HEK293 (cell line): ENCODE data around the gene DYDC2.

ENCODE experiments used
- CTCF ChIA-PET: fragments of 350-600 bp; formaldehyde crosslinking; extraction: SDS; loops from one replicate; lab custom pipeline; 2021; ENCODE audit warnings: antibody characterized with exemption; lab: Yijun Ruan, JAX
- POLR2A ChIA-PET: fragments of 300-600 bp; formaldehyde crosslinking; extraction: SDS; loops from one replicate; lab custom pipeline; 2020; ENCODE audit warnings: antibody characterized with exemption, inconsistent platforms; lab: Yijun Ruan, JAX
- H3K27ac ChIP-seq: fragments of 200-500 bp; sonication (Bioruptor generic); 2 replicates; pipeline ENCODE4 v1.5.1; 2014; ENCODE audit warnings: low read depth, low read length, control low read depth, inconsistent platforms; ENCODE audit errors: extremely low read depth
- H3K36me3 ChIP-seq, 2 experiments: fragments of 200-500 bp in 1 of 2; sonication (Bioruptor generic) in 1 of 2; 1 replicate in 1 of 2; 2 replicates in 1 of 2; pipeline ENCODE4 v1.5.1; 2014 to 2017; ENCODE audit warnings: inconsistent platforms in 2 of 2, low read length in 2 of 2; ENCODE audit not compliant: control insufficient read depth in 2 of 2, insufficient read depth in 1 of 2
- H3K4me1 ChIP-seq: fragments of 200-500 bp; sonication (Bioruptor generic); 2 replicates; pipeline ENCODE4 v1.5.1; 2014; ENCODE audit warnings: mild to moderate bottlenecking, low read length, inconsistent platforms; ENCODE audit not compliant: control insufficient read depth, insufficient read depth
- H3K4me3 ChIP-seq: 2 replicates; pipeline ENCODE4 v1.5.1; 2011; ENCODE audit warnings: low read depth, mild to moderate bottlenecking, control low read depth, low read length, moderate library complexity
- H3K9me3 ChIP-seq: fragments of 200-500 bp; sonication (Bioruptor generic); 2 replicates; pipeline ENCODE4 v1.5.1; 2014; ENCODE audit warnings: low read depth, low read length, inconsistent platforms; ENCODE audit not compliant: control insufficient read depth, insufficient read depth
- BCL11B ChIP-seq: fragments of 450-650 bp; formaldehyde crosslinking; IDR thresholded peaks from 2 replicates; pipeline ENCODE4 v1.5.1; 2016; ENCODE audit warnings: low read depth, missing biosample characterization, missing genetic modification characterization
- ZBTB17 ChIP-seq: fragments of 450-650 bp; formaldehyde crosslinking; IDR thresholded peaks from 2 replicates; pipeline ENCODE4 v1.5.1; 2016; ENCODE audit warnings: missing biosample characterization, missing genetic modification characterization
- ZBTB48 ChIP-seq: fragments of 450-650 bp; formaldehyde crosslinking; IDR thresholded peaks from 2 replicates; pipeline ENCODE4 v1.5.1; 2016; ENCODE audit warnings: missing biosample characterization, missing genetic modification characterization
- ZBTB49 ChIP-seq: fragments of 450-650 bp; formaldehyde crosslinking; IDR thresholded peaks from 2 replicates; pipeline ENCODE4 v1.5.1; 2016; ENCODE audit warnings: missing biosample characterization, missing genetic modification characterization, low read depth
- ZNF112 ChIP-seq: fragments of 450-650 bp; formaldehyde crosslinking; IDR thresholded peaks from 2 replicates; pipeline ENCODE4 v1.5.0; 2017; ENCODE audit warnings: missing biosample characterization, missing genetic modification characterization
- ZNF184 ChIP-seq: fragments of 450-650 bp; IDR thresholded peaks from 2 replicates; pipeline ENCODE4 v1.5.1; 2018; ENCODE audit warnings: missing biosample characterization, mild to moderate bottlenecking, missing genetic modification characterization
- ZNF2 ChIP-seq: fragments of 450-650 bp; formaldehyde crosslinking; IDR thresholded peaks from 2 replicates; pipeline ENCODE4 v1.5.1; 2016; ENCODE audit warnings: missing biosample characterization, missing genetic modification characterization
- ZNF23 ChIP-seq: fragments of 450-650 bp; formaldehyde crosslinking; IDR thresholded peaks from 2 replicates; pipeline ENCODE4 v1.5.1; 2016; ENCODE audit warnings: missing biosample characterization, missing genetic modification characterization, borderline replicate concordance
- ZNF274 ChIP-seq, 2 experiments: fragments of 200-500 bp in 1 of 2; fragments of 450-650 bp in 1 of 2; sonication (Bioruptor generic) in 1 of 2; formaldehyde crosslinking in 1 of 2; IDR thresholded peaks; 2 replicates each; pipeline versions ENCODE4 v1.5.1 to v1.6.1; 2014 to 2016; ENCODE audit warnings: borderline replicate concordance in 1 of 2, inconsistent platforms in 1 of 2, low read length in 1 of 2, missing biosample characterization in 1 of 2, missing genetic modification characterization in 1 of 2
- ZNF341 ChIP-seq: fragments of 450-650 bp; formaldehyde crosslinking; IDR thresholded peaks from 2 replicates; pipeline ENCODE4; 2016; ENCODE audit warnings: low read depth, missing biosample characterization, missing genetic modification characterization
- ZNF354C ChIP-seq: fragments of 450-650 bp; formaldehyde crosslinking; IDR thresholded peaks from 2 replicates; pipeline ENCODE4 v1.5.1; 2016; ENCODE audit warnings: missing biosample characterization, missing genetic modification characterization, low read depth, borderline replicate concordance
- ZNF366 ChIP-seq: fragments of 450-650 bp; formaldehyde crosslinking; conservative IDR thresholded peaks from 2 replicates; pipeline ENCODE4 v1.5.1; 2016; ENCODE audit warnings: missing biosample characterization, missing genetic modification characterization
- ZNF391 ChIP-seq: fragments of 450-650 bp; formaldehyde crosslinking; IDR thresholded peaks from 2 replicates; pipeline ENCODE4 v1.5.1; 2016; ENCODE audit warnings: low read depth, missing biosample characterization, missing genetic modification characterization, borderline replicate concordance
- ZNF510 ChIP-seq: fragments of 450-650 bp; formaldehyde crosslinking; IDR thresholded peaks from 2 replicates; pipeline ENCODE4 v1.5.1; 2018; ENCODE audit warnings: mild to moderate bottlenecking, missing genetic modification characterization, missing biosample characterization; ENCODE audit not compliant: insufficient replicate concordance
- ZNF513 ChIP-seq: fragments of 450-650 bp; IDR thresholded peaks from 2 replicates; pipeline ENCODE4 v1.5.1; 2018; ENCODE audit warnings: missing biosample characterization, missing genetic modification characterization
- ZNF529 ChIP-seq: fragments of 450-650 bp; formaldehyde crosslinking; IDR thresholded peaks from 2 replicates; pipeline ENCODE4 v1.5.1; 2017; ENCODE audit warnings: missing genetic modification characterization, missing biosample characterization; ENCODE audit not compliant: insufficient replicate concordance
- ZNF624 ChIP-seq: fragments of 450-650 bp; formaldehyde crosslinking; IDR thresholded peaks from 2 replicates; pipeline ENCODE4 v1.5.1; 2017; ENCODE audit warnings: missing biosample characterization, missing genetic modification characterization
- ZNF629 ChIP-seq: fragments of 450-650 bp; formaldehyde crosslinking; IDR thresholded peaks from 2 replicates; pipeline ENCODE4 v1.5.1; 2017; ENCODE audit warnings: missing biosample characterization, missing genetic modification characterization
- ZNF677 ChIP-seq: fragments of 450-650 bp; IDR thresholded peaks from 2 replicates; pipeline ENCODE4 v1.5.0; 2018; ENCODE audit warnings: missing biosample characterization, mild to moderate bottlenecking, missing genetic modification characterization, moderate library complexity
- ZNF692 ChIP-seq: fragments of 450-650 bp; formaldehyde crosslinking; IDR thresholded peaks from 2 replicates; pipeline ENCODE4 v1.5.1; 2016; ENCODE audit warnings: missing biosample characterization, missing genetic modification characterization
- ZNF768 ChIP-seq: fragments of 450-650 bp; formaldehyde crosslinking; IDR thresholded peaks from 2 replicates; pipeline ENCODE4 v1.5.1; 2018; ENCODE audit warnings: missing biosample characterization, mild to moderate bottlenecking, missing genetic modification characterization
- ZNF830 ChIP-seq: fragments of 450-650 bp; IDR thresholded peaks from 2 replicates; pipeline ENCODE4 v1.5.0; 2018; ENCODE audit warnings: missing biosample characterization, missing genetic modification characterization, low read depth, mild to moderate bottlenecking, moderate library complexity
- ZSCAN30 ChIP-seq: fragments of 450-650 bp; IDR thresholded peaks from 2 replicates; pipeline ENCODE4 v1.5.1; 2018; ENCODE audit warnings: missing biosample characterization, mild to moderate bottlenecking, missing genetic modification characterization, moderate library complexity
- ZSCAN5A ChIP-seq: fragments of 450-650 bp; formaldehyde crosslinking; IDR thresholded peaks from 2 replicates; pipeline ENCODE4 v1.5.1; 2016; ENCODE audit warnings: missing biosample characterization, missing genetic modification characterization

Gene DYDC2

GRCh38 chr10:80406204-80406603 is 49.6 kb downstream of the DYDC2 start (continued):
- no peak for TF ChIP-seq ZNF768 (tag by site-specific recombination)
- no peak for TF ChIP-seq ZNF112 (tag by site-specific recombination)
- no peak for TF ChIP-seq ZNF341 (tag by site-specific recombination)
- TF ChIP-seq ZSCAN30 (tag by site-specific recombination) = no peak
- no peak for TF ChIP-seq ZNF274 (IDR thresholded peaks at IDR 0.05; ENCODE audit: low read length)
- TF ChIP-seq ZNF274 (tag by site-specific recombination; IDR thresholded peaks at IDR 0.05; ENCODE audit: borderline replicate concordance) = no peak
- no peak for TF ChIP-seq ZNF510 (tag by site-specific recombination)
- no peak for TF ChIP-seq BCL11B (tag by site-specific recombination)
- no peak for TF ChIP-seq ZNF624 (tag by site-specific recombination)

- peak overlapping the region; percentile 52 for H3K4me3 ChIP-seq
- no peaks in the 10 kb centered on the region for H3K9me3 ChIP-seq
- TF ChIP-seq BCL11B (tag by site-specific recombination) (no peak), ZSCAN5A (no peak), ZBTB49 (tag by site-specific recombination) (no peak), ZNF354C (tag by site-specific recombination) (no peak), ZNF692 (tag by site-specific recombination) (no peak), ZNF366 (tag by site-specific recombination) (no peak), ZNF629 (tag by site-specific recombination) (no peak), ZBTB48 (tag by site-specific recombination) (no peak)
- H3K4me1 ChIP-seq = peaks cover 20% of the 10 kb centered on the region
- H3K36me3 ChIP-seq = peaks cover 0 to 3% of the 10 kb centered on the region in 2 experiments; a peak in 1 of 3 replicates
- ChIA-PET POLR2A (interaction anchor here (0.6 to 1.0 kb wide), 6 partner anchors 9 to 353 kb away, joined by 3 to 5 read pairs (median 4); no protein-coding TSS in a partner anchor), CTCF (interaction anchor here (0.6 to 0.7 kb wide), 2 partner anchors 131 to 1210 kb away, joined by 3 read pairs; no protein-coding TSS in a partner anchor)
- peak overlapping the region; percentile 74; the same call in 1 of the 2 replicates for H3K27ac ChIP-seq
These were observed 51.2 kb downstream of the DYDC2 start for GRCh38 chr10:80407812-80408241.

- POLR2A ChIA-PET = interaction anchor here (0.6 to 1.0 kb wide), 6 partner anchors 9 to 353 kb away, joined by 3 to 5 read pairs (median 4); no protein-coding TSS in a partner anchor
- Histone ChIP-seq H3K4me1 (peaks cover 24% of the 10 kb centered on the region), H3K4me3 (peak within 1 kb of the TSS; percentile 52), H3K27ac (peak within 1 kb of the TSS; percentile 74; the same call in 1 of the 2 replicates), H3K9me3 (no peaks in the 10 kb centered on the region), H3K36me3 (peaks cover 0 to 3% of the 10 kb centered on the region in 2 experiments; a peak in 1 of 3 replicates)
- CTCF ChIA-PET = interaction anchor here (0.6 to 0.7 kb wide), 2 partner anchors 130 to 1211 kb away, joined by 3 read pairs; no protein-coding TSS in a partner anchor
- TF ChIP-seq ZBTB17 (peak; percentile 21; the same call in 1 of the 2 replicates), ZNF391 (tag by site-specific recombination) (no peak), ZNF830 (no peak), ZNF366 (tag by site-specific recombination) (no peak), ZNF513 (tag by site-specific recombination) (no peak), ZNF184 (tag by site-specific recombination) (no peak), ZNF529 (no peak), ZNF2 (tag by site-specific recombination) (no peak), ZNF677 (tag by site-specific recombination) (no peak), ZNF23 (tag by site-specific recombination) (no peak)
These were observed 51.9 kb downstream of the DYDC2 start, which contains the start of gene PRXL2A for GRCh38 chr10:80408242-80409101. Gene PRXL2A (plus strand): TSS chr10:80408551. CDS start chr10:80420468, 11,917 bp downstream.
